ENCODE measurements around the gene CCAR1. TPM values are rescaled to one million over a fixed set of nuclear protein-coding genes. Genes with fewer than 3 reads are reported as not detected.

Gene CCAR1, protein sequence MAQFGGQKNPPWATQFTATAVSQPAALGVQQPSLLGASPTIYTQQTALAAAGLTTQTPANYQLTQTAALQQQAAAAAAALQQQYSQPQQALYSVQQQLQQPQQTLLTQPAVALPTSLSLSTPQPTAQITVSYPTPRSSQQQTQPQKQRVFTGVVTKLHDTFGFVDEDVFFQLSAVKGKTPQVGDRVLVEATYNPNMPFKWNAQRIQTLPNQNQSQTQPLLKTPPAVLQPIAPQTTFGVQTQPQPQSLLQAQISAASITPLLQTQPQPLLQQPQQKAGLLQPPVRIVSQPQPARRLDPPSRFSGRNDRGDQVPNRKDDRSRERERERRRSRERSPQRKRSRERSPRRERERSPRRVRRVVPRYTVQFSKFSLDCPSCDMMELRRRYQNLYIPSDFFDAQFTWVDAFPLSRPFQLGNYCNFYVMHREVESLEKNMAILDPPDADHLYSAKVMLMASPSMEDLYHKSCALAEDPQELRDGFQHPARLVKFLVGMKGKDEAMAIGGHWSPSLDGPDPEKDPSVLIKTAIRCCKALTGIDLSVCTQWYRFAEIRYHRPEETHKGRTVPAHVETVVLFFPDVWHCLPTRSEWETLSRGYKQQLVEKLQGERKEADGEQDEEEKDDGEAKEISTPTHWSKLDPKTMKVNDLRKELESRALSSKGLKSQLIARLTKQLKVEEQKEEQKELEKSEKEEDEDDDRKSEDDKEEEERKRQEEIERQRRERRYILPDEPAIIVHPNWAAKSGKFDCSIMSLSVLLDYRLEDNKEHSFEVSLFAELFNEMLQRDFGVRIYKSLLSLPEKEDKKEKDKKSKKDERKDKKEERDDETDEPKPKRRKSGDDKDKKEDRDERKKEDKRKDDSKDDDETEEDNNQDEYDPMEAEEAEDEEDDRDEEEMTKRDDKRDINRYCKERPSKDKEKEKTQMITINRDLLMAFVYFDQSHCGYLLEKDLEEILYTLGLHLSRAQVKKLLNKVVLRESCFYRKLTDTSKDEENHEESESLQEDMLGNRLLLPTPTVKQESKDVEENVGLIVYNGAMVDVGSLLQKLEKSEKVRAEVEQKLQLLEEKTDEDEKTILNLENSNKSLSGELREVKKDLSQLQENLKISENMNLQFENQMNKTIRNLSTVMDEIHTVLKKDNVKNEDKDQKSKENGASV
- polyA plus RNA-seq (2013, experiment 1 of 2) = 92.0 TPM
- 106 TPM for polyA plus RNA-seq (2013, experiment 2 of 2)

DNA sequence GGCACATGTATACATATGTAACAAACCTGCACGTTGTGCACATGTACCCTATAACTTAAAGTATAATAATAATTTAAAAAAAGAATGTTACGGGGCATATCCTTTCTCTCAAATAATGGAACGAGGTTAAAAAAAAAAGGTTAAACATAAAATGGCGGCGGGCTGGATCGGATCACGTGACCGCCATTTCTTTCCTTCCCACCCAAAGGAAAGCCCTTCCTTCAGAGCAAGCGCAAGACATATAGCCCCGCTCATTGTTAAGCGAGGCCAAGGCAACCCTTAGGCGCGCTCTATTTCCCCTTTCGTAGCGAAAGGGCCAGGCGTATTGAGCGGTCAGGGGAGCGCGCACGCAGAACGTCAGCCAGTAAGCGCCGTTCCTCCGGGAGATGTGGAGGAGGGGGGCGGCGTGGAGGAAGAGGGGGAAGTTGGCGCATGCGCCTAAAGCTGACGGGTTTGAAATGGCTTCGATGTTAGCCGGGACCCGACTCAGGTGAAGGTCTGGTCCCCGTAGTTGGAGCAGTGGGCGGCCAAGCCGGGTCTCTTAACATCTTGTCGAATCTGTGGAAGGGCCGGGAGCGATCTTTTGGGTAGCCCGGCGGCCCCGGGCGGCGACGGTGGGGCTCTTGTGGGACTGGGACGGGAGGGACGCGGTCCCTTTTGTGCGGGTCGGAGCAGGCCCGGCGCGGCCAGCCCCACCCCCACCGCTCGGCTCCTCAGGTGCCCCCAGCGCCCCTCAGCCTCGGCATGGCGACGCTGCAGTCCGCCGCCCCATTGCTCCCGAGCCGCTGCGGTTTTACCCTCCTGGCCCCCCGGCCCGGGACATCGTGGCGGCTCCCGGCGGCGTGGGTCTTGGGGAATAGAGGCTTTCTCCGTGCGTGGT is at the start of gene CCAR1:
Gene CCAR1, plus strand, starts transcription at position 447 of the 880 bp plus-strand sequence. CDS start 1,266 bp downstream, outside the sequence.
- peaks cover 10% of the 10 kb centered on the region for H3K79me1 ChIP-seq (ENCODE audit: low read depth, low read length)
- peak within 1 kb of the TSS; percentile 99 for H3K23ac ChIP-seq (ENCODE audit: low read depth, low read length, poor library complexity)
- peak within 1 kb of the TSS; percentile 99 for H3K18ac ChIP-seq (ENCODE audit: low read length)
- H3K27me3 ChIP-seq (ENCODE audit: control insufficient read depth in 3 of 3, insufficient read depth in 3 of 3, low read depth in 1 of 3, low read length in 3 of 3) = no peaks in the 10 kb centered on the region
- peak within 1 kb of the TSS; percentile 95 for H3K4ac ChIP-seq (ENCODE audit: low read length)
- peak within 1 kb of the TSS; percentile 94 for H3K27ac ChIP-seq (replicated peaks; ENCODE audit: low read length)
- peak within 1 kb of the TSS; percentile 82 for H3K14ac ChIP-seq (ENCODE audit: low read length)
- peak within 1 kb of the TSS; percentile 43 for H4K8ac ChIP-seq (ENCODE audit: low read depth, low read length)
- H4K91ac ChIP-seq (ENCODE audit: low read depth, low read length, poor library complexity) = no peak within 1 kb of the TSS
- peak; percentile 98 for DNase-seq (ENCODE audit: low spot score)
- peak within 1 kb of the TSS; percentile 100 for H2AK5ac ChIP-seq (ENCODE audit: low read depth, low read length)
- peaks cover 15 to 37% of the 10 kb centered on the region in 2 donors for H3K36me3 ChIP-seq (replicated peaks in 1 of 2; ENCODE audit: control insufficient read depth in 2 of 2, insufficient read depth in 2 of 2, low read length in 2 of 2)
- H3K9me3 ChIP-seq (replicated peaks in 1 of 2; ENCODE audit: control insufficient read depth in 2 of 2, insufficient read depth in 1 of 2, low read depth in 1 of 2, low read length in 2 of 2) = no peaks in the 10 kb centered on the region
- peak within 1 kb of the TSS; percentile 87 for H2BK120ac ChIP-seq (ENCODE audit: low read depth, low read length)
- H3K9ac ChIP-seq (ENCODE audit: low read depth, low read length, poor library complexity) = peak within 1 kb of the TSS; percentile 99
- H3K4me3 ChIP-seq (ENCODE audit: low read length in 2 of 2) = peak within 1 kb of the TSS; percentile 87 to 95
- H3K4me2 ChIP-seq (ENCODE audit: insufficient read depth, low read length, poor library complexity, severe bottlenecking) = peak within 1 kb of the TSS; percentile 77
- peak within 1 kb of the TSS; percentile 96 for H2BK5ac ChIP-seq (ENCODE audit: low read length)
- H2BK12ac ChIP-seq (ENCODE audit: low read length) = peak within 1 kb of the TSS; percentile 58
- peaks cover 0 to 2% of the 10 kb centered on the region in 2 donors for H3K4me1 ChIP-seq (ENCODE audit: control insufficient read depth in 2 of 2, insufficient read depth in 1 of 2, low read depth in 1 of 2, low read length in 2 of 2)
- peak within 1 kb of the TSS; percentile 75 for H2BK15ac ChIP-seq (ENCODE audit: low read length)
- no CpG with 5 or more reads among the region's 72 CpGs for WGBS, 2 donors (ENCODE audit: extremely low coverage in 2 of 2, insufficient read length in 2 of 2, insufficient replicate concordance in 1 of 2)
- peak within 1 kb of the TSS; percentile 87 for H2AFZ ChIP-seq (ENCODE audit: low read length)

DNA sequence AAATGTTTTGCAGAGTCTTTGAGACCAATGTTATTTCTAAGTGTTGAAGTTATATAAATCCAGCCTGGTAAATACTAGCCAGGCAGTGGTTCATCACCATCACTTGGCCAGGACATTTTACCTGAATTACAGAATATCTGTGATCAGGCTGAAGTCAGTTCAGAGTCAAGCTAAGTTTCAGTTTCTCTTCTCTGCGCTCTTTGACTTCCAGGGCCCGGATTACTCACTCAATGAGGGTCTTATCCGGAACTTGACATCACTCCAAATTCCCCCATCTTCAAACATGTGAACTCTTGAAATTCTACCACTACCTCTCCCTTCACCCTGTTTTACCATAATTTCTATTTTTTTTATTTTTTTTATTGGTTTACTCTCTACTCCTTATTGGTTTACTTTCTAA is 36.6 kb upstream of the CCAR1 start:
- Histone ChIP-seq H3K4ac (ENCODE audit: low read length) (no peak overlapping the region), H3K4me3 (ENCODE audit: low read length in 2 of 2) (no peak overlapping the region), H2BK15ac (ENCODE audit: low read length) (no peak overlapping the region), H3K4me1 (ENCODE audit: control insufficient read depth in 2 of 2, insufficient read depth in 1 of 2, low read depth in 1 of 2, low read length in 2 of 2) (no peaks in the 10 kb centered on the region), H3K23ac (ENCODE audit: low read depth, low read length, poor library complexity) (no peak overlapping the region), H2BK5ac (ENCODE audit: low read length) (no peak overlapping the region), H3K27me3 (ENCODE audit: control insufficient read depth in 3 of 3, insufficient read depth in 3 of 3, low read depth in 1 of 3, low read length in 3 of 3) (no peaks in the 10 kb centered on the region), H3K36me3 (replicated peaks in 1 of 2; ENCODE audit: control insufficient read depth in 2 of 2, insufficient read depth in 2 of 2, low read length in 2 of 2) (peaks cover 15 to 93% of the 10 kb centered on the region in 2 donors), H3K9me3 (replicated peaks in 1 of 2; ENCODE audit: control insufficient read depth in 2 of 2, insufficient read depth in 1 of 2, low read depth in 1 of 2, low read length in 2 of 2) (peaks cover 0 to 3% of the 10 kb centered on the region in 2 donors), H3K14ac (ENCODE audit: low read length) (no peak overlapping the region), H4K8ac (ENCODE audit: low read depth, low read length) (no peak overlapping the region), H3K79me1 (ENCODE audit: low read depth, low read length) (no peaks in the 10 kb centered on the region), H2AFZ (ENCODE audit: low read length) (no peak overlapping the region), H3K27ac (replicated peaks; ENCODE audit: low read length) (no peak overlapping the region), H2BK12ac (ENCODE audit: low read length) (no peak overlapping the region), H2BK120ac (ENCODE audit: low read depth, low read length) (no peak overlapping the region), H4K91ac (ENCODE audit: low read depth, low read length, poor library complexity) (no peak overlapping the region), H2AK5ac (ENCODE audit: low read depth, low read length) (no peak overlapping the region), H3K9ac (ENCODE audit: low read depth, low read length, poor library complexity) (no peak overlapping the region), H3K18ac (ENCODE audit: low read length) (no peak overlapping the region), H3K4me2 (ENCODE audit: insufficient read depth, low read length, poor library complexity, severe bottlenecking) (no peak overlapping the region)
- no peak for DNase-seq (ENCODE audit: low spot score)
- no CpG with 5 or more reads among the region's 3 CpGs for WGBS, 2 donors (ENCODE audit: extremely low coverage in 2 of 2, insufficient read length in 2 of 2, insufficient replicate concordance in 1 of 2)

DNA sequence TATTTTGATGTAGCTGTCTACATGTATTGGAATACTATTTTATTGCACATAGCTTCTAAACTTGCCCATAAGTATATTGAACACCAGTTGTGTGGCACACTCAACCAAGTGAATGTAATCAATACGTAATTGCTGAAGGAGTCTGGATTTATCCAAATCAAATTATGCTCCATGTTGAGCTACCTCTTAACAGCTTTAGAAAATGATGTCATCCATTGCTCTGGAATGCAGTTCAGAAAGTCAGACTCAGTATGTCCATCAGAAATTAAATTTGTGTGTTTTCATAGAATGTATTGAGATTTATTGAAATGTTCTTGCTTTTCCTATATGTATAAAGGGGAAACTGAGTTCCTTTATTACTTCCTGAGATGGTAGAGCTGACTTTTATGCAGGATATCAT is 25.0 kb upstream of the CCAR1 start:
- H2AK5ac ChIP-seq (ENCODE audit: low read depth, low read length) = no peak overlapping the region
- peaks cover 6 to 38% of the 10 kb centered on the region in 2 donors for H3K36me3 ChIP-seq (replicated peaks in 1 of 2; ENCODE audit: control insufficient read depth in 2 of 2, insufficient read depth in 2 of 2, low read length in 2 of 2)
- no peak overlapping the region for H4K8ac ChIP-seq (ENCODE audit: low read depth, low read length)
- H3K14ac ChIP-seq (ENCODE audit: low read length) = no peak overlapping the region
- H3K18ac ChIP-seq (ENCODE audit: low read length) = no peak overlapping the region
- no peak overlapping the region for H2BK15ac ChIP-seq (ENCODE audit: low read length)
- no peaks in the 10 kb centered on the region for H3K4me1 ChIP-seq (ENCODE audit: control insufficient read depth in 2 of 2, insufficient read depth in 1 of 2, low read depth in 1 of 2, low read length in 2 of 2)
- H3K9ac ChIP-seq (ENCODE audit: low read depth, low read length, poor library complexity) = no peak overlapping the region
- H3K4me2 ChIP-seq (ENCODE audit: insufficient read depth, low read length, poor library complexity, severe bottlenecking) = no peak overlapping the region
- H2AFZ ChIP-seq (ENCODE audit: low read length) = no peak overlapping the region
- no peaks in the 10 kb centered on the region for H3K79me1 ChIP-seq (ENCODE audit: low read depth, low read length)
- H3K9me3 ChIP-seq (replicated peaks in 1 of 2; ENCODE audit: control insufficient read depth in 2 of 2, insufficient read depth in 1 of 2, low read depth in 1 of 2, low read length in 2 of 2) = no peaks in the 10 kb centered on the region
- no peak overlapping the region for H3K4ac ChIP-seq (ENCODE audit: low read length)
- H4K91ac ChIP-seq (ENCODE audit: low read depth, low read length, poor library complexity) = no peak overlapping the region
- H3K27ac ChIP-seq (replicated peaks; ENCODE audit: low read length) = no peak overlapping the region
- H2BK120ac ChIP-seq (ENCODE audit: low read depth, low read length) = no peak overlapping the region
- no peak overlapping the region for H2BK5ac ChIP-seq (ENCODE audit: low read length)
- H3K4me3 ChIP-seq (ENCODE audit: low read length in 2 of 2) = no peak overlapping the region
- H3K23ac ChIP-seq (ENCODE audit: low read depth, low read length, poor library complexity) = no peak overlapping the region
- no peaks in the 10 kb centered on the region for H3K27me3 ChIP-seq (ENCODE audit: control insufficient read depth in 3 of 3, insufficient read depth in 3 of 3, low read depth in 1 of 3, low read length in 3 of 3)
- WGBS, 2 donors (ENCODE audit: extremely low coverage in 2 of 2, insufficient read length in 2 of 2, insufficient replicate concordance in 1 of 2) = no CpG with 5 or more reads among the region's 1 CpG
- DNase-seq (ENCODE audit: low spot score) = no peak
- H2BK12ac ChIP-seq (ENCODE audit: low read length) = no peak overlapping the region
